Muscle layer of duodenum (tissue), 2 donors: ENCODE results near the gene BCAS3.
"Not testable (repeated sequence)": the region's sequence is repeated elsewhere in the genome, so short reads cannot be mapped to it uniquely, and the experiment has no call there.

Experiments used
- H3K27ac ChIP-seq: one replicate; pipeline ENCODE4 v1.7.0; 2013; ENCODE audit warnings: mild to moderate bottlenecking, low read length
- H3K27me3 ChIP-seq: one replicate; pipeline ENCODE4 v1.7.0; 2013; ENCODE audit warnings: low read depth, mild to moderate bottlenecking, control low read depth, low read length
- H3K36me3 ChIP-seq, 2 donors: one replicate each; pipeline ENCODE4 v1.7.0; 2013; ENCODE audit warnings: low read length in 2 of 2, control low read depth in 1 of 2, mild to moderate bottlenecking in 1 of 2; ENCODE audit not compliant: insufficient read depth in 2 of 2, control insufficient read depth in 1 of 2
- H3K4me1 ChIP-seq, 2 donors: one replicate each; pipeline ENCODE4 v1.7.0; 2013; ENCODE audit warnings: low read length in 2 of 2, mild to moderate bottlenecking in 2 of 2, control low read depth in 1 of 2, moderate library complexity in 1 of 2; ENCODE audit not compliant: insufficient read depth in 2 of 2, control insufficient read depth in 1 of 2
- H3K4me3 ChIP-seq, 2 donors: one replicate each; pipeline ENCODE4 v1.7.0; 2013; ENCODE audit warnings: low read length in 2 of 2, low read depth in 1 of 2, mild to moderate bottlenecking in 1 of 2
- H3K9me3 ChIP-seq, 2 donors: one replicate each; pipeline ENCODE4 v1.7.0; 2013; ENCODE audit warnings: low read length in 2 of 2, control low read depth in 1 of 2, mild to moderate bottlenecking in 1 of 2; ENCODE audit not compliant: control insufficient read depth in 1 of 2
- donor health status: healthy.

The BCAS3 gene

GRCh38 chr17:61345061-61345460, 667.4 kb downstream of the BCAS3 start:
- Histone ChIP-seq H3K36me3 (no peaks in the 10 kb centered on the region), H3K9me3 (no peaks in the 10 kb centered on the region), H3K4me1 (peaks cover 0 to 4% of the 10 kb centered on the region in 2 donors), H3K4me3 (no peak overlapping the region), H3K27me3 (no peaks in the 10 kb centered on the region), H3K27ac (no peak overlapping the region)

GRCh38 chr17:61345825-61346666, 668.4 kb downstream of the BCAS3 start:
- Histone ChIP-seq H3K4me3 (no peak overlapping the region), H3K4me1 (peaks cover 0 to 4% of the 10 kb centered on the region in 2 donors), H3K27me3 (no peaks in the 10 kb centered on the region), H3K27ac (no peak overlapping the region), H3K36me3 (no peaks in the 10 kb centered on the region), H3K9me3 (no peaks in the 10 kb centered on the region)

- no peaks in the 10 kb centered on the region for H3K36me3 ChIP-seq
- H3K4me3 ChIP-seq, result no peak overlapping the region
- peaks cover 0 to 4% of the 10 kb centered on the region in 2 donors for H3K4me1 ChIP-seq
- no peaks in the 10 kb centered on the region for H3K27me3 ChIP-seq
- H3K27ac ChIP-seq, result no peak overlapping the region
- H3K9me3 ChIP-seq, result no peaks in the 10 kb centered on the region
Observed at GRCh38 chr17:61349350-61349749, 671.7 kb downstream of the BCAS3 start.

- no peak overlapping the region for H3K4me3 ChIP-seq
- H3K27ac ChIP-seq, result no peak overlapping the region
- H3K27me3 ChIP-seq, result no peaks in the 10 kb centered on the region
- no peaks in the 10 kb centered on the region for H3K4me1 ChIP-seq
- H3K36me3 ChIP-seq, result no peaks in the 10 kb centered on the region
- no peaks in the 10 kb centered on the region for H3K9me3 ChIP-seq
Observed at GRCh38 chr17:61351745-61352407, 674.2 kb downstream of the BCAS3 start.

GRCh38 chr17:61352408-61352770, 674.7 kb downstream of the BCAS3 start:
- no peak overlapping the region for H3K27ac ChIP-seq
- no peaks in the 10 kb centered on the region for H3K9me3 ChIP-seq
- H3K27me3 ChIP-seq, result no peaks in the 10 kb centered on the region
- H3K4me1 ChIP-seq, result no peaks in the 10 kb centered on the region
- H3K4me3 ChIP-seq, result no peak overlapping the region
- no peaks in the 10 kb centered on the region for H3K36me3 ChIP-seq

- H3K27me3 ChIP-seq, result no peaks in the 10 kb centered on the region
- H3K9me3 ChIP-seq, result no peaks in the 10 kb centered on the region
- H3K27ac ChIP-seq, result no peak overlapping the region
- no peaks in the 10 kb centered on the region for H3K36me3 ChIP-seq
- H3K4me1 ChIP-seq, result no peaks in the 10 kb centered on the region
- H3K4me3 ChIP-seq, result no peak overlapping the region
Observed at GRCh38 chr17:61352781-61353491, 675.3 kb downstream of the BCAS3 start.

- H3K27ac ChIP-seq, result no peak overlapping the region
- H3K4me1 ChIP-seq, result no peaks in the 10 kb centered on the region
- H3K4me3 ChIP-seq, result no peak overlapping the region
- no peaks in the 10 kb centered on the region for H3K36me3 ChIP-seq
- no peaks in the 10 kb centered on the region for H3K9me3 ChIP-seq
- H3K27me3 ChIP-seq, result no peaks in the 10 kb centered on the region
Observed at GRCh38 chr17:61353615-61354014, 676.0 kb downstream of the BCAS3 start.

- Histone ChIP-seq H3K27me3 (no peaks in the 10 kb centered on the region), H3K4me1 (no peaks in the 10 kb centered on the region), H3K9me3 (no peaks in the 10 kb centered on the region), H3K36me3 (no peaks in the 10 kb centered on the region), H3K4me3 (no peak overlapping the region), H3K27ac (no peak overlapping the region)
Observed at GRCh38 chr17:61354895-61355874, 677.5 kb downstream of the BCAS3 start.

- H3K27ac ChIP-seq, H3K4me3 ChIP-seq, H3K4me1 ChIP-seq, H3K36me3 ChIP-seq, H3K27me3 ChIP-seq, H3K9me3 ChIP-seq: not testable (repeated sequence)
Observed at GRCh38 chr17:61357061-61357460, 679.4 kb downstream of the BCAS3 start.

GRCh38 chr17:61359513-61359912, 681.9 kb downstream of the BCAS3 start:
- H3K27me3 ChIP-seq, H3K4me1 ChIP-seq, H3K9me3 ChIP-seq, H3K27ac ChIP-seq, H3K4me3 ChIP-seq, H3K36me3 ChIP-seq: not testable (repeated sequence)
